Measurements from ENCODE around the gene CENPK.

DNA sequence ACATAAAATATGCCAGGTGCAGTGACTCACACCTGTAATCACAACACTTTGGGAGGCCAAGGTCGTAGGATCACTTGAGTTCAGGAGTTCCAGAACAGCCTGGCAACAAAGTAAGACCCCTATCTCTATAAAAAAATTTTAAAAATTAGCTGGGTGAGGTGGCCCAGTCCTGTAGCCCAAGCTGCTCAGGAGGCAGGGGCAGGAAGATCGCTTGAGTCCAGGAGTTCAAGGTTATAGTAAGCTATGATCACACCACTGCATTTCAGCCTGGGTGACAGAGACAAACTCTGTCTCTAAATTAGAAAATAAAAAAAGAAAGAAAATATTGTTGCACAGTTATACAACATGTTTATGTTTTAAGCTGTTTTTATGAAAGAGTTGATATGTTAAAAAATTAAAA lies 6.8 kb downstream of the CENPK start:
- TF ChIP-seq SUZ12 (IDR thresholded peaks at IDR 0.05; ENCODE audit: extremely low read depth, insufficient read depth, insufficient read length) (no peak), ZNF274 (IDR thresholded peaks at IDR 0.05; ENCODE audit: low read depth, low read length) (no peak), YY1 (IDR thresholded peaks at IDR 0.05; ENCODE audit: insufficient read depth, insufficient read length) (no peak)

Measured in NT2/D1 (cell line).